Activated CD4-positive, alpha-beta T cell treated with anti-CD3 and anti-CD28 coated beads for 1 hour (primary cell): ENCODE measurements around the gene LRRC4C.
"Not testable (repeated sequence)": the region's sequence is repeated elsewhere in the genome, so short reads cannot be mapped to it uniquely, and the experiment has no call there.

Source experiments
- DNase-seq: peaks from one replicate; pipeline ENCODE4 v3.0.0-alpha.2; 2020

LRRC4C gene

GRCh38 chr11:41003339-41004282 lies 455.8 kb downstream of the LRRC4C start:
- DNase-seq = no peak

- no peak for DNase-seq
Measured at GRCh38 chr11:40998920-40999319, 460.5 kb downstream of the LRRC4C start.

- no peak for DNase-seq
Measured at GRCh38 chr11:40987776-40988435, 471.5 kb downstream of the LRRC4C start.

GRCh38 chr11:40986320-40986719 lies 473.1 kb downstream of the LRRC4C start:
- no peak for DNase-seq

- DNase-seq = no peak
Measured at GRCh38 chr11:40975076-40975475, 484.4 kb downstream of the LRRC4C start.

GRCh38 chr11:40974186-40974795 lies 485.2 kb downstream of the LRRC4C start:
- DNase-seq = no peak

- no peak for DNase-seq
Measured at GRCh38 chr11:40958707-40959106, 500.7 kb downstream of the LRRC4C start.

GRCh38 chr11:40952479-40952878 lies 507.0 kb downstream of the LRRC4C start:
- DNase-seq = no peak

GRCh38 chr11:40938002-40938401 lies 521.5 kb downstream of the LRRC4C start:
- no peak for DNase-seq

- DNase-seq = no peak
Measured at GRCh38 chr11:40924915-40925314, 534.5 kb downstream of the LRRC4C start.

GRCh38 chr11:40921246-40921645 lies 538.2 kb downstream of the LRRC4C start:
- DNase-seq = no peak

- not testable (repeated sequence) for DNase-seq
Measured at GRCh38 chr11:40910774-40911173, 548.7 kb downstream of the LRRC4C start.

- DNase-seq = no peak
Measured at GRCh38 chr11:40894501-40894900, 565.0 kb downstream of the LRRC4C start.

- no peak for DNase-seq
Measured at GRCh38 chr11:40885250-40885954, 574.0 kb downstream of the LRRC4C start.

- DNase-seq = no peak
Measured at GRCh38 chr11:40882301-40882700, 577.2 kb downstream of the LRRC4C start.

GRCh38 chr11:40879911-40880310 lies 579.5 kb downstream of the LRRC4C start:
- no peak for DNase-seq

- no peak for DNase-seq
Measured at GRCh38 chr11:40877981-40878380, 581.5 kb downstream of the LRRC4C start.

GRCh38 chr11:40877256-40877655 lies 582.2 kb downstream of the LRRC4C start:
- DNase-seq = no peak

- DNase-seq = no peak
Measured at GRCh38 chr11:40867991-40868632, 591.3 kb downstream of the LRRC4C start.

- not testable (repeated sequence) for DNase-seq
Measured at GRCh38 chr11:40857754-40858153, 601.7 kb downstream of the LRRC4C start.

- DNase-seq = no peak
Measured at GRCh38 chr11:40842750-40843339, 616.6 kb downstream of the LRRC4C start.

- DNase-seq = no peak
Measured at GRCh38 chr11:40841231-40841630, 618.2 kb downstream of the LRRC4C start.
